H1 (cell line): ENCODE measurements around the gene RPAP3. TPM values are rescaled to one million over a fixed set of nuclear protein-coding genes. Genes with fewer than 3 reads are reported as not detected.

Experiments used
- CTCF ChIA-PET: fragments of 300-600 bp; sonication (Branson Sonifier 250); formaldehyde crosslinking; loops from one replicate; lab custom pipeline; 2021; ENCODE audit not compliant: partially characterized antibody; lab: Charles Lee
- POLR2A ChIA-PET: fragments of 300-600 bp; sonication (Branson Sonifier 250); formaldehyde crosslinking; loops from one replicate; lab custom pipeline; 2021; ENCODE audit warnings: inconsistent platforms; ENCODE audit not compliant: partially characterized antibody; lab: Charles Lee
- DNase-seq, 2 experiments: peaks; one replicate each; pipeline versions ENCODE4 v3.0.0 to v3.0.0-alpha.2; 2010 to 2022; ENCODE audit warnings: low spot score in 2 of 2, low read depth in 1 of 2, mixed read lengths in 1 of 2
- FAIRE-seq: peaks from 2 replicates; lab custom pipeline; 2011; peaks lifted over from hg19 to GRCh38; lab: Jason Lieb, UNC
- H2AFZ ChIP-seq: 2 replicates; pipeline ENCODE4 v1.8.1; 2012; ENCODE audit warnings: low read length, inconsistent platforms
- H2AK5ac ChIP-seq: 2 replicates; pipeline ENCODE4 v1.6.1; 2013; ENCODE audit warnings: low read depth, low read length
- H2BK120ac ChIP-seq: replicated peaks from 2 replicates; pipeline ENCODE3; 2013; ENCODE audit warnings: low read depth, low read length, inconsistent platforms
- H2BK12ac ChIP-seq: 2 replicates; pipeline ENCODE4 v1.6.1; 2013; ENCODE audit warnings: low read depth, low read length
- H2BK15ac ChIP-seq: 2 replicates; pipeline ENCODE4 v1.6.1; 2013; ENCODE audit warnings: low read length
- H2BK20ac ChIP-seq: 2 replicates; pipeline ENCODE4 v1.6.1; 2013; ENCODE audit warnings: low read length
- H2BK5ac ChIP-seq: 2 replicates; pipeline ENCODE4 v1.6.1; 2013; ENCODE audit warnings: low read depth, low read length
- H3K14ac ChIP-seq: 2 replicates; pipeline ENCODE4 v1.6.1; 2013; ENCODE audit warnings: inconsistent platforms; ENCODE audit not compliant: insufficient read length
- H3K18ac ChIP-seq: 2 replicates; pipeline ENCODE4 v1.6.1; 2013; ENCODE audit warnings: low read length; ENCODE audit errors: extremely low read depth
- H3K23ac ChIP-seq: 2 replicates; pipeline ENCODE4 v1.6.1; 2013; ENCODE audit warnings: inconsistent platforms; ENCODE audit not compliant: insufficient read length
- H3K23me2 ChIP-seq: 2 replicates; pipeline ENCODE4 v1.6.1; 2013; ENCODE audit warnings: low read depth, low read length
- H3K27ac ChIP-seq: 2 replicates; pipeline ENCODE4 v1.6.1; 2011; ENCODE audit warnings: low read depth, low read length, inconsistent platforms
- H3K27me3 ChIP-seq, 4 experiments: replicated peaks in 1 of 4; 1 replicate in 1 of 4; 2 replicates in 3 of 4; pipeline versions ENCODE4 v1.6.1 to v1.8.1; 2011 to 2013; ENCODE audit warnings: low read length in 3 of 4, mild to moderate bottlenecking in 3 of 4, inconsistent platforms in 2 of 4, mixed read lengths in 2 of 4, moderate library complexity in 1 of 4; ENCODE audit not compliant: control insufficient read depth in 3 of 4, insufficient read depth in 3 of 4; ENCODE audit errors: extremely low read depth in 1 of 4
- H3K36me3 ChIP-seq, 4 experiments: 2 replicates each; pipeline versions ENCODE4 v1.6.1 to v1.8.1; 2011 to 2013; ENCODE audit warnings: mild to moderate bottlenecking in 4 of 4, low read length in 3 of 4, moderate library complexity in 2 of 4, control low read depth in 1 of 4, inconsistent platforms in 1 of 4; ENCODE audit not compliant: insufficient read depth in 4 of 4, control insufficient read depth in 2 of 4
- H3K4ac ChIP-seq: replicated peaks from 2 replicates; pipeline ENCODE3; 2013; ENCODE audit warnings: low read length, low read depth, mixed read lengths, inconsistent platforms; ENCODE audit not compliant: insufficient read length
- H3K4me1 ChIP-seq, 4 experiments: replicated peaks in 1 of 4; 1 replicate in 1 of 4; 2 replicates in 3 of 4; pipeline versions ENCODE4 v1.6.1 to v1.8.1; 2011 to 2013; ENCODE audit warnings: low read length in 3 of 4, inconsistent platforms in 2 of 4, mixed read lengths in 1 of 4; ENCODE audit not compliant: insufficient read depth in 4 of 4, control insufficient read depth in 3 of 4
- H3K4me2 ChIP-seq, 2 experiments: 2 replicates each; pipeline versions ENCODE4 v1.6.1 to v1.8.1; 2011 to 2013; ENCODE audit warnings: low read depth in 2 of 2, low read length in 2 of 2, control low read depth in 1 of 2, inconsistent platforms in 1 of 2, mild to moderate bottlenecking in 1 of 2; ENCODE audit not compliant: insufficient read depth in 1 of 2
- H3K4me3 ChIP-seq, 4 experiments: fragments of 200-600, 300-600 bp in 1 of 4; sonication (generic), shearing (Covaris generic), sonication (Bioruptor Twin) in 1 of 4; 2 replicates each; pipeline versions ENCODE4 v1.5.1 to v1.8.1; 2011 to 2016; ENCODE audit warnings: low read length in 4 of 4, low read depth in 3 of 4, control low read depth in 2 of 4, inconsistent platforms in 2 of 4, mild to moderate bottlenecking in 2 of 4, mixed read lengths in 1 of 4, moderate library complexity in 1 of 4; ENCODE audit not compliant: insufficient read depth in 2 of 4; ENCODE audit errors: extremely low read depth in 1 of 4
- H3K56ac ChIP-seq: replicated peaks from 2 replicates; pipeline ENCODE3; 2013; ENCODE audit warnings: low read depth, mild to moderate bottlenecking, mixed read lengths, low read length, inconsistent platforms; ENCODE audit not compliant: insufficient read length
- H3K79me1 ChIP-seq: 2 replicates; pipeline ENCODE4 v1.6.1; 2013; ENCODE audit warnings: low read depth, low read length, control low read depth
- H3K79me2 ChIP-seq, 2 experiments: 2 replicates each; pipeline versions ENCODE4 v1.6.1 to v1.8.1; 2012 to 2013; ENCODE audit warnings: low read length in 2 of 2, mild to moderate bottlenecking in 2 of 2, inconsistent platforms in 1 of 2; ENCODE audit not compliant: insufficient read depth in 2 of 2, control insufficient read depth in 1 of 2
- H3K9ac ChIP-seq, 4 experiments: replicated peaks in 1 of 4; 1 replicate in 1 of 4; 2 replicates in 3 of 4; pipeline versions ENCODE4 v1.6.1 to v1.8.1; 2011 to 2013; ENCODE audit warnings: low read depth in 3 of 4, low read length in 3 of 4, control low read depth in 2 of 4, mild to moderate bottlenecking in 2 of 4, moderate library complexity in 2 of 4, inconsistent platforms in 1 of 4; ENCODE audit errors: extremely low read depth in 1 of 4
- H3K9me3 ChIP-seq, 2 experiments: 2 replicates each; pipeline versions ENCODE4 v1.6.1 to v1.8.1; 2012 to 2013; ENCODE audit warnings: mild to moderate bottlenecking in 2 of 2, moderate library complexity in 2 of 2, control low read depth in 1 of 2, inconsistent platforms in 1 of 2, low read depth in 1 of 2, low read length in 1 of 2, mixed read lengths in 1 of 2; ENCODE audit not compliant: insufficient read depth in 2 of 2
- H4K20me1 ChIP-seq, 2 experiments: replicated peaks in 1 of 2; 2 replicates each; pipeline versions ENCODE3 to v1.8.1; 2011 to 2013; ENCODE audit warnings: inconsistent platforms in 2 of 2, low read length in 2 of 2, mild to moderate bottlenecking in 1 of 2; ENCODE audit not compliant: insufficient read depth in 2 of 2, control insufficient read depth in 1 of 2
- H4K5ac ChIP-seq: 2 replicates; pipeline ENCODE4 v1.6.1; 2013; ENCODE audit warnings: low read length, low read depth, mixed read lengths, inconsistent platforms; ENCODE audit not compliant: insufficient read length
- H4K8ac ChIP-seq: 2 replicates; pipeline ENCODE4 v1.8.0; 2013; ENCODE audit warnings: mild to moderate bottlenecking, moderate library complexity, low read length, inconsistent platforms; ENCODE audit not compliant: insufficient read depth; ENCODE audit errors: extremely low read depth
- H4K91ac ChIP-seq: replicated peaks from 2 replicates; pipeline ENCODE3; 2013; ENCODE audit warnings: low read length, mixed read lengths, inconsistent platforms; ENCODE audit not compliant: insufficient read length
- CBX5 ChIP-seq: fragments of 300-800, 300-1000 bp; sonication (generic); IDR thresholded peaks from 2 replicates; pipeline ENCODE4 v1.7.1; 2016; ENCODE audit warnings: antibody characterized with exemption, low read length, low read depth
- MAFK ChIP-seq: IDR thresholded peaks from 2 replicates; pipeline ENCODE4 v1.6.1; 2012; ENCODE audit warnings: low read depth, mild to moderate bottlenecking, improper control_type of control experiment, low read length
- POU5F1 ChIP-seq: IDR thresholded peaks from 2 replicates; pipeline ENCODE4 v1.6.1; 2011; ENCODE audit warnings: low read depth, mild to moderate bottlenecking, low read length, moderate library complexity
- RBBP5 ChIP-seq: IDR thresholded peaks from 2 replicates; pipeline ENCODE4 v1.7.1; 2012; ENCODE audit warnings: low read depth, mild to moderate bottlenecking, inconsistent platforms, low read length, moderate library complexity, borderline replicate concordance
- SIRT6 ChIP-seq: IDR thresholded peaks from one replicate; pipeline ENCODE4 v1.7.1; 2012; ENCODE audit warnings: low read length, inconsistent platforms
- TCF12 ChIP-seq: IDR thresholded peaks from 2 replicates; pipeline ENCODE4 v1.6.1; 2011; ENCODE audit warnings: low read depth, mild to moderate bottlenecking, low read length
- ZNF274 ChIP-seq: IDR thresholded peaks from 2 replicates; pipeline ENCODE4 v1.7.0; 2012; ENCODE audit warnings: low read length, borderline replicate concordance; ENCODE audit errors: extremely low read depth
- WGBS, 2 experiments: shearing (Covaris generic) in 1 of 2; methylation state at CpG; one replicate each; pipeline versions ENCODE4 v1.1.6 to v1.1.7; 2013 to 2015; ENCODE audit warnings: low lambda C conversion rate in 2 of 2, mixed read lengths in 2 of 2, inconsistent platforms in 1 of 2, low coverage in 1 of 2, missing lambda C conversion rate in 1 of 2; ENCODE audit not compliant: insufficient replicate concordance in 2 of 2, insufficient coverage in 1 of 2, insufficient read length in 1 of 2; ENCODE audit errors: extremely low coverage in 1 of 2, missing lambda C conversion rate in 1 of 2; 5-methylcytosine and 5-hydroxymethylcytosine counted together
- polyA plus RNA-seq, 7 experiments: library from polyadenylated mRNA; depleted of rRNA in 3 of 7; stranded (reverse) in 5 of 7; unstranded in 2 of 7; fragments of >200 nt in 5 of 7; fragments of 200-250 nt in 2 of 7; gene quantifications; 1 replicate in 5 of 7; 2 replicates in 1 of 7; 4 replicates in 1 of 7; pipeline versions ENCODE4 v1.2.1 to v1.2.3, GENCODE V29; 2011 to 2013; ENCODE audit warnings: missing spikeins in 2 of 7, mixed read lengths in 2 of 7
- total RNA-seq: library from RNA; stranded (reverse); fragmentation: NEBNext Ultra II Directional; extraction: Animal tissue kit (Norgen Biotek cat#: 25700); gene quantifications from 2 replicates; pipeline ENCODE4 v1.2.1, GENCODE V29; 2021

Gene RPAP3
- total and polyA plus RNA-seq, 2 of the 8 experiments (the other 6 are each of a cell fraction or from before 2014, with no cell fraction given), result 6.4 to 60.5 TPM

- Histone ChIP-seq H3K14ac (no peak overlapping the region), H3K18ac (no peak overlapping the region), H2AFZ (no peak overlapping the region), H3K9ac (no peak overlapping the region), H3K36me3 (no peaks in the 10 kb centered on the region), H3K4me1 (peaks cover 3 to 20% (median 17%) of the 10 kb centered on the region in 4 experiments), H3K4ac (no peak overlapping the region), H3K79me1 (no peaks in the 10 kb centered on the region), H3K4me2 (no peak overlapping the region), H3K27me3 (no peaks in the 10 kb centered on the region; a peak in 1 of 7 replicates), H2BK15ac (no peak overlapping the region), H3K56ac (no peak overlapping the region), H4K5ac (no peak overlapping the region), H4K20me1 (no peaks in the 10 kb centered on the region), H3K4me3 (no peak overlapping the region), H4K8ac (no peak overlapping the region), H3K27ac (no peak overlapping the region), H3K79me2 (no peaks in the 10 kb centered on the region), H2BK20ac (no peak overlapping the region), H3K23me2 (no peaks in the 10 kb centered on the region), H2BK5ac (no peak overlapping the region), H3K23ac (no peak overlapping the region), H3K9me3 (no peaks in the 10 kb centered on the region), H2BK120ac (no peak overlapping the region), H2BK12ac (no peak overlapping the region), H4K91ac (no peak overlapping the region), H2AK5ac (no peak overlapping the region; the same call in 1 of the 2 replicates)
- POLR2A ChIA-PET, result interaction anchor here (0.6 to 6.6 kb wide), 4 partner anchors 13 to 31 kb away, joined by 3 to 79 read pairs (median 6); partner anchors contain the start of gene SLC48A1
- WGBS, 2 experiments, result 86% methylated on average over 3 of the region's 3 CpGs; no CpG with 5 or more reads in 1 of the 2 experiments
- CTCF ChIA-PET, result interaction anchor here (1.0 to 64.6 kb wide), 6 partner anchors 4 to 101 kb away, joined by 4 to 2442 read pairs (median 676); partner anchors contain the start of genes ENDOU, RAPGEF3 and SLC48A1
- DNase-seq, result no peak
- no peak for FAIRE-seq
- TF ChIP-seq POU5F1, result no peak
- no peak for TF ChIP-seq SIRT6
- no peak for TF ChIP-seq ZNF274
- TF ChIP-seq MAFK, result no peak
- no peak for TF ChIP-seq RBBP5
- no peak for TF ChIP-seq TCF12
- TF ChIP-seq CBX5, result no peak
Measured at GRCh38 chr12:47739297-47739696, 33.5 kb upstream of the RPAP3 start.
